ENCODE results near the gene SDCCAG8. TPM values are rescaled to one million over a fixed set of nuclear protein-coding genes. Genes with fewer than 3 reads are reported as not detected.
"Not testable (repeated sequence)": the region's sequence is repeated elsewhere in the genome, so short reads cannot be mapped to it uniquely, and the experiment has no call there.

The SDCCAG8 gene
- polyA plus RNA-seq, 10 donors = 17.9 to 27.1 (median 22.9) TPM

DNA sequence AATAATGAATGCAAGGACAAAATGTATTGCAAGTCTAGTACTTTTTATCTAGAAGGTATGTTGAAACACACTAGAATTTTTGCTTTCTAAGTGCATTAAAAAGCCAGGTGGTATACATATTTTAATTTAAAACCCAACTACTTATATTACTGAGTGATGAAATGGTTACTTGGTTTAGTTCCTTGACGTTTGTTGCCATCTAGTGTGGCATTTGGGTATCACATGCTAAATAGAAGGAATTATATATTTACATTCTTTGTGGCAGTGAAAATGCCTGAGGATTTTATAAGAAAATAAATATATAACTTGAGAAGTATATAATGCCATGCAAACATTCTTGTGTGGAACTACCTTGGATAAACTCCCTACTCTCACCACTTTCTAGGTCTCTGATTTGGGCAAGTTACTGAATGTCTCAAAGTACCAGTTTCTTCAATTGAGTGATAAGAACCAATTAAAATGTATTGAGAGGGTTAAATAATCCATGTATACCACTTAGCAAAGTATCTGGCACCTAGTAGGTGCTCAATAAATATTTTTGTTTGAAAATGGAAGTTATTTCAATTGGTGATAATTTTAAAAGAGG, 69.6 kb downstream of the SDCCAG8 start:
- peak; percentile 51 to 75 (median 53) for DNase-seq

DNA sequence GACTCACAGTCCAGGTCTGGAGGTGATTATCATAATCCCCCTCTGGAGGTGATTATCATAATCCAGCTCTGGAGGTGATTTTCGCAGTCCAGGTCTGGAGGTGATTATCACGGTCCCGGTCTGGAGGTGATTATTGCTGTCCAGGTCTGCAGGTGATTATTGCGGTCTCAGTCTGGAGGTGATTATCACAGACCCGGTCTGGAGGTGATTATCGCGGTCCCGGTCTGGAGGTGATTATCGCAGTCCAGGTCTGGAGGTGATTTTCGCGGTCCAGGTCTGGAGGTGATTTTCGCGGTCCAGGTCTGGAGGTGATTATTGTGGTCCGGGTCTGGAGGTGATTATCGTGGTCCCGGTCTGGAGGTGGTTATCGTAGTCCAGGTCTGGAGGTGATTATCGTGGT, 76.6 kb downstream of the SDCCAG8 start:
- DNase-seq = no peak

DNA sequence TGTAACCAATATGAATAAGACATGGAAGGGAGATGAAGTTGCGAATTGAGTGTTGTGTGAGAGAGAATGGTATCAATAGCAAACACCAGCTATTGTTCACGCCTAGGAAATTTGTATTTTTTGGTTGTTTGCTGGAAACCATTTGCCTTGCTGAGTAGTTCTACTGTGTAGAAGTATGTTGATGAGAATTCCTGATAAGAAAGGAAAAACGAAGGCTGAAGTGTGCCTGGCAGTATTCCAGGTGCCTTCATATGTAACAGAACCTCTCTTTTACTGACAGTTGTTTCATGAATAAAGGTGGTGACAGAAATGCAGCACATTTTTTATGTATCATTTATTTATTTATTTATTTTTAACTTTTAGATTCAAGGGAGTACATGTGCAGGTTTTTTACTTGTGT, 79.5 kb downstream of the SDCCAG8 start:
- DNase-seq = no peak

DNA sequence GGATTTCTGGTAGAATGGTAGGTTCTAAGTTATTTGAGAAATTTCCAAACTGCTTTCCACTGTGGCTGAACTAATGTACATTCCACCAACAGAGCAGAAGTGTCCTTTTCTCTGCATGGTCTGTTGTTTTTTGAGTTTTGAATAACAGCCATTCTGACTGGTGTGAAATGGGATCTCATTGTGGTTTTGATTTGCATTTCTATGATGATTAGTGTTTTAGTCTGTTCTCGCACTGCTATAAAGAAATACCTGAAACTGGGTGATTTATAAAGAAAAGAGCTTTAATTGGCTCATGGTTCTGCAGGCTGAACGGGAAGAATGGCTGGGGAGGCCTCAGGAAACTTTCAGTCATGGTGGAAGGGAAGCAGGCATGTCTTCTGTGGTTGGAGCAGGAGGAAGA, 80.3 kb downstream of the SDCCAG8 start:
- DNase-seq = no peak

DNA sequence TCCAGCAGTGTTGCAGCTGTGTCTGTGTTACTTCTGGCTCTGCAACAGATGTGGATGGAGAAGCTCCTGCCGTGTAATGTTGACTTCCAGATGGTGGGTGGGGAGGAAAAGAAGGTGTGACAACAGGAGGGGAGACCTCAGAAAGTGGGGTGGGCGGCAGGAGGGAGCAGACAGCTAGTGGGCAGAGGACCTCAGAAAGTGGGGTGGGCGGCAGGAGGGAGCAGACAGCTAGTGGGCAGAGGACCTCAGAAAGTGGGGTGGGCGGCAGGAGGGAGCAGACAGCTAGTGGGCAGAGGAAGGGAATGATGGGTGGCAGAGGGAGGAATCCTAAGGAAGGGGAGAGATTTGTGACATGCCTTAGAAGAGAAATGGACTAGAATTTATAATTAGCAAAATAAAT, 83.0 kb downstream of the SDCCAG8 start:
- not testable (repeated sequence) for DNase-seq

DNA sequence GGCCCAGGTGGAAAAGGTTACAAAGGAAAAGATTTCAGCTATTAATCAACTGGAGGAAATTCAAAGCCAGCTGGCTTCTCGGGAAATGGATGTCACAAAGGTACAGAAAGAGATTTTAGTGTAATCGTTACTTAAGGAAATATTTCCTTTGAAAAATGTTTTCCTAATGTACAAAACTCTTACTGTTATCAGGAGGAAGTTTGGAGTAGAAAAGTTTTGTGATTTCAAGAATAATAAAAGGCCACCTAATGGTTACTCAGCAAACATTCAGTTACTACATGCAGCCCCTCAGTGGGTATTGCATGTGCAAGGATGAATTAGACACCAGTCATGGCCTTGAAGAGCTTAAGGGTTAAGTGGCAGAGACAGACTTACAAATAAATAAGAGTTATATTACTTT, 85.2 kb downstream of the SDCCAG8 start:
- DNase-seq = no peak

DNA sequence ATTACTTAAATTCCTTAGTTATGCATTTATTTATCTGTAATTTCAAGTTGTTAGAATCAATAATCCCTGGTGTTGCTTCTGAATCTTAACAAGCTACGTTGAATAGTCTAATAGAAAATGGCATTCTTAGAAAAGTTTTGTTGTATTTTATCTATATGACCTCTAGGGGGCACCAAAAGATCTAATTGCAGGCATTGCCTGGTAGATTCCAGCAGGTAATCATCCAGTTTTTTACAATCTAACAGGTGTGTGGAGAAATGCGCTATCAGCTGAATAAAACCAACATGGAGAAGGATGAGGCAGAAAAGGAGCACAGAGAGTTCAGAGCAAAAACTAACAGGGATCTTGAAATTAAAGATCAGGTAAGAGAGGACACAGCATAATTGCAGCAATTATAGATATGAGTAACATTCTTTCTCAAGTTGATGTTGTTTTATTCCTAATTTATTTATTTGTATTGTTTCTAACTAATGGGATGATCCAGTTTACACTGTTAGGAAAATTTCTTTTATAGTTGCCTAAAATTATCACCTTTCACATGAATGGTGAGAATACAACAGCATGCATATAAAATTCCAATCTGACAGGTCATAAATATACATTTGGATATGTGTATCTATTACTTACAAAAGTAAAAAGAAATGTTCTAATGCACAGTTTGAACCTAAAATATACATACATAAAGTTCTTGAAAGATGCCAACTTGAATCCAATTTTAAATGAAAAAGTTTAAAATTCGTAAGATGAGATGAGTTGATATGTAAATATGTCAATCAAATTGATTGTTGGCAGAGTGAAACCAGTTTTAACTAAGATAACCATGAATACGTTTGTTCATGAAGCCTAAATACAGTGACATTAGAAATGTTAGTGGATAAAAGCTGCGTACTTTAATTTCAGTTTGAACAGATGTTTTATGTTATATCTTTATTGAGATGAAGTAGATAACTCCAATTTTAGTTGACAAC, 88.4 kb downstream of the SDCCAG8 start:
- DNase-seq = peak; percentile 22 to 56 (median 28)

DNA sequence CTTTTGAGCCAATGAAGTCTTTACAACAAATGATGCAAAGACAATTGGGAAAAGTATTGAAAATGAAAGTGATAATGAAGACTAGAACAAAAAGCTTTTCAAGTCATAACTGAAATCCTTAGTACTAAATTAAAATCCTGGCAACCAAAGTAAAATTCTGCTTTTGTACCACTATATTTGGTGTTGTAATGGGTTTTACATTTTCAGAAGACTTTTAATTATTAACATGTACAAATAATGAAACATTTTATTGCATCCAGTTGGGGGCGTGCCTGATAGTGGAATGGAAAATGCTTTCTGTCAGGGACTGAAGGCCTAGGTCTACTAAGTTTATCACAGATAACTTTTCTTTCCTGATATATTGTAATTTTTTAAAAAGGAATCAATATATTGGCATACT, 89.4 kb downstream of the SDCCAG8 start:
- no peak for DNase-seq

DNA sequence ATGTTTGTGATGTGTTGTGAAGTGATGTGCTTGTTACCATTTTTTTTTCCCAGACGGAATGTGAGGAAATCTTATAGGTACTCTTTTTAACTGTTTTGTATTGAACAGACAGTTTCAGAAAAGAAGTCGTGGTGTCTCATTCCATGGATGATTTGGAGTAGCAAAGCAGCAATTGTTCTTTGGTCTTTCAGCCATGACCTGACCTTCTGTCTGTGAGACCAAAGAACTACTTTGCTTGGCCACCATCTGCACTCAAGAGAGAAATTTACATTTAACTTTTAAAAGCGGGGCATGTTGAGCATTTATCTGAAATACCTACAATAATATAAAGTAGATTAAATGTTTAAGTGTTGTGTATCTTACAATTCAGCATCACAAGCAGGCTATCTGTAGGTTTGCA, 90.2 kb downstream of the SDCCAG8 start:
- DNase-seq = no peak

DNA sequence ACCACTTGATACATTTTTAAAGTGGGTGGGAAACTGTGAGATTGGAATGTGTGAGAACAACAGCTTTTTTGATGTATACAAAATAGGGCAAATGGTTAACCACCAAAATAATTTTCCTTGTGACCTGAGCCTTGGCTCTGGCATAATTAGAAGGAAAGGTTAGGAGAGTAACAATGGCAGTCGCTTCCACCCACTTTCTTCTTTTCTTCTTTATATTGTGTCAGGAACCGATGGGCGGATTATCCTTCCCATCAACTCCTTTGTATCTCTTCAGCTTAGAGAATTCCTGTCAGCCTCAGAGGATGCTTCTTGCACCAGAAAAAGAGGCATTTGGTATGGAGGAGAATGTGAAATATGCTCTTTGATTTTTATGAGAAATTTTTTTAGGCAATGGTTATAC, 90.6 kb downstream of the SDCCAG8 start:
- DNase-seq = no peak

DNA sequence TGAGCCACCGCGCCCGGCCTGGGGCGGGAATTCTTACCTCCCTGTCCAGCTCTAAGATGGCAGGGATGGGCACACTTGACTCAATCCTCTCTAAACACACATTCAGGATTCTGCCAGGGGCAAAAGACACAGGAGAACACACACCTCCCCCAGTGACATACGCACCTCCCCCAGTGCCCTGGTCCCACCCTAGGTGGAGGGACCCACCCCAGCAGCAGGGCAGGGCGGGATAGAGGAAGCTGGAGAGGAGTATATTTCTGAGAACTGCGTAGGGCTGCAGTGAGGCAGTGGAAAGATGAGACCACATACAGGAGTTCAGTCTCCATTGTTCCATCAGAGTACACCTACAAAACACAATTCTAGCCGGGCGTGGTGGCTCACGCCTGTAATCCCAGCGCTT, 92.5 kb downstream of the SDCCAG8 start:
- DNase-seq = no peak

DNA sequence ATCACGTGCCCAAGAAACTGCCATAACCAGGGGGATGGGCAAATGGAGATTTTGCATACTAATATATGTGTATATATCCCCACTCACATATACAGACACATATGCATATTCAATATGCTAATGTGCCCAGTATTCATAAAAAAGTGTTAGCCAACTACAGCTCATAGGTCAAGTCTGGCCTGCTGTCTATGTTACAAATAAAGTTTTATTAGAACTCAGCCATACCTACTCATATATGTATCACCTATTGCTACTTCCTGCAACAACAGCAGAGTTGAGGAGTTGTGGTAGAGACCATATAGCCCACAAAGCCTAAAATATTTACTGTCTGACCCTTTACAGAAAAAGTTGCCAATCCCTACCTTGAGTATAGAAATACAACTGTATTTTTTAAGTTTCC, 93.3 kb downstream of the SDCCAG8 start:
- DNase-seq = no peak

DNA sequence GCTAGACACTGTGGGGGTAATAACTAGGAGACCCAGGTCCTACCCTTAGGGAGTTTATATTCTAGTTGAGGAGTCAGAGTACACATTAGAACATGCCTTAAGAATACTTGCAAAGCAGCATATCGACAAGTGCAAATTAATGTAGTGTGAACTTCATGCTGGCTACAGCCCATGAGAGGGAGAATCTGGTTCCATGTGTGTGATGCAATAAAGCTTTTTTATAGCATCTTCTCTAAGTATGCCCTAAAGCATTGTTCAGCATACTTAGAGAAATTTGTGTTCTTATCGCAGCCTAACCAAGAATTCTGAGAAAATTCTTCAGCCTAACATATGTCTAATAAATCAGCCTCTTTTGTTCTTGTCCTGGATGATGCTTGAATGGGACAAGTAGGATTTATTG, 95.5 kb downstream of the SDCCAG8 start:
- no peak for DNase-seq

DNA sequence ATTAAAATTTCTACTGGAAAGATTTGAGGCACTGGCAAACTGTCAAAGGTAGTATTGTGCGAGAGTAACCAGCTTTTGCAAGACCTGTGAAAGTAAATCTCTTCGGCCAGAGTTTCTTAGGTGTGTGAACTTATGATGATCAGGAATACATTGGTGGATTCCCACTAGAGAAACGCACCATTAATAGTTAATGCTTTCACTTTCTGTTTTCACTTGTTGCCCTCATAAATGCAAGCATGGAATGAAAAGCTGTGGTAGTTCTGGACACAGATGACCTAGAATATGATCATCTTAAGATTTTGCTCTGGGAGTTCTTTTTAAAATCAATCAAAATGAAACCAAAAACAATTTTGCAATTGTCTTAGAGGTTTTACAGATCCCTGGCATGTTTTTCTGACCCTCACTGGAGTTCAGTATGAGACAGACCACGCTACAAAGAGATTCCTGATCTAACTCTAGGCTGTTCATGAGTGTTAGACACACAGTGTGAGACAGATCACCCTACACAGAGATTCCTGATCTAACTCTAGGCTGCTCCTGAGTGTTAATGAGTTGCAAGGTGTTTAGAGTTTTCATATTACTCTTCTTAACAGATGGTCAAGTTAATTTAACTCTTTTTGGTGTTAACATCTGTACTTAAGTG, 98.8 kb downstream of the SDCCAG8 start:
- DNase-seq = peak in 1 of 3 donors; percentile 5

DNA sequence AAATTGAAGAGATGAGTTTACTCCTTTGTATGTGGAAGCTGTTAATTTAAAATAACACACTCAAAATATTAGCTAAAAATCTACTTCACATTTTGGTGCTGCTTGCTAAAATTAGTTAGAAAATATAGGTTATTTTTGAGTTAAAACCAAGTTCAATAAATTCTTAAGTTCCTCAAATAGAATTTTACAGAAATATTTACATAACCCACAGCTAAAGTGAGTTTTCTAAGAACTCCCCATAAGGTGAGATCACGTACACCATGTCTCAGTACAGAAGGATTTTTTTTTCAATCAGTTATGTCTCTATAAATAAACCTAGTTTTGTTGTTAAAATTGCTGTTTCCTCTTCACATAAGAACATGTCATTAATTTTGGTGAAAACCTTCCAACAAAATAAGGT, 108.0 kb downstream of the SDCCAG8 start:
- no peak for DNase-seq

DNA sequence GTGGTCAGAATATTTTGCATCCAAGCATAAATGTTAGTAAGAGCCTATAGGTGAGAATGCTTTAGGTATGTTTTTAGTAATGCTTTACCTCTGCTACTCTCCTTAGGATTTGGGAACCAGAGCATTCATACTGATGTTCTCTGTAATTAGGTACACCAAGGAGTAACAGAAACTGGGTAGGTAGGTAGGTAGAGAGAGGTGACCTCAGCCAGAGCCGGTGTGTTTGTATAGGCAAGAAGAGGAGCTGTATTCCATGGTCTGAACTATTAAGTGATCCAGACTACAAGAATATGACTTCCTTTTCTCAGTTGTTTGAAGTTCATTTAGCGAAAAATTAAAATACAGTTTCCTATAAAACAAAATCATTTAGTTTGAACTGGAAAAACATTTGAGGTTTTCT, 108.5 kb downstream of the SDCCAG8 start:
- no peak for DNase-seq

DNA sequence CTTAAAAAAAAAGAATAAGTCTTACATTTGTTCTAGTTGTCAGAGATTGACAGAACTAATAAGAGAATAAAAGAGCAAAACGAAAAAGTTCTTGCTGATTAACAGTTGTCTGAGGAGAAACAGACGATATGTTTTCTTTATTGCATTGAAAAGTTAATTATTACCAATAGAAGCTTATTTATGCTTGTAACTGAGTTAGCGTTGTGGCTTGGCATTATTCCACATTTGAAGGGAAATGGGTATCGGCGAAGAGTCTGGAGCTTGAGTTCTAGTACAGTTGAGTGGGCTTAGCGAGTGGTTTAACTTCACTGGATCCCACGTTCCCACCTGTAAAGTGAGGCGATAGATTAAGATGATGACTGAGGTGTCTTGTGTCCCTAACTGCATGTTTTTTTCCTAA, 109.0 kb downstream of the SDCCAG8 start:
- DNase-seq = no peak

DNA sequence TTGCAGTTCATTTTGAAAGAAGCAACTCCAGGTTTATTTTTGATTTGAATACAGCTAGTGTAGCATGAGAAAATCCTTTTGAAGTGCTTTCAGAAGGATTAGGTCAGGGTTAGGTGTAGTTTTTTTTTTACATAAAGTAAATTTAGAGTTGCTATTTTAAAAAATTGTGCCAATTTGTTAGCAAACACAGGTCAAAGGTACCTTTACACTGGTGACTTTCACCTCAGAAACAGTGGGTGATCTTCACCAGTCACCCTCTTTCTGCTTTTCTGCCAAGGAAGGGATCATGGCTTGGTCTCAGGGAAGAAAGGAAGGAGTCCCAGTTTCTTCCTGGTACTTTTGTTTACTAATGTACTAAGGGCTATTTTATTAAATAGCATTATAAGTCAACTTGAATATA, 111.5 kb downstream of the SDCCAG8 start:
- DNase-seq = no peak

DNA sequence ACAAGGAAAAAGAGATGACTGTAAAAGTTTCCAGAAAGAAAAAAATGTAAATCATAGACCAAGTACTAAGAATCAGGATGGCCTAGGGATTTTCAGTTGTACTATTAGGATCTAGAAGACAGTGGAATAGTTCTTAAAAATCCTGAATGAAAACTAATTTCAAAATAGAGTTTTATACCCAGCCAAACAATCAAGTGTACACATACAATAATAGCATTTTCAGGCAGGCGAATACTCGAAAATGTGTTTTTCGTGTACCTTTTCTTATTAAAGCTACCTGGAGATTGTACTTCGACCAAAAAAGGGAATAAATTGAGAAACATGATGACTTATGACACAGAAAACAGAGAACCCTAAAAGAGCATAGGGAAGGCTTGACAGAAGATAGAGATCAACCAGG, 118.6 kb downstream of the SDCCAG8 start:
- DNase-seq = no peak

DNA sequence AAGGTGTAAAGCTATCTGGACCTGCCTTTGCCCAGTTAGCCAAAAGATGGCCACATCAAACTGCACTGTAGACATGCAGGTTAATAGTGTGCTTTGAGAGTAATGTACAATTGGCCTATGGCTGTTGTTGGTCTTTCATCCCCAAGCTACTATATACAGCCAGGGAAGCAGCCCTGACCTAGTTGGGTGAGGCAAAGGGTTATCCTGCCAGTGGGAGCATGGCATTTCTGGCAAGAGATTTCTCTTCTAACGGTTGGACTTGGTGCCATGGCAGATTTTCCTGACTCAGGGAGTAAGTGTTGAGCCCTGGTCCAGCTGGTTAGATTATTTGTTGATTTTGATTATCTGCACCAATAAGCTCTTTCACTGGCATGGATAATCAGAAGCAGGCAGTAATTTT, 119.8 kb downstream of the SDCCAG8 start:
- DNase-seq = no peak

DNA sequence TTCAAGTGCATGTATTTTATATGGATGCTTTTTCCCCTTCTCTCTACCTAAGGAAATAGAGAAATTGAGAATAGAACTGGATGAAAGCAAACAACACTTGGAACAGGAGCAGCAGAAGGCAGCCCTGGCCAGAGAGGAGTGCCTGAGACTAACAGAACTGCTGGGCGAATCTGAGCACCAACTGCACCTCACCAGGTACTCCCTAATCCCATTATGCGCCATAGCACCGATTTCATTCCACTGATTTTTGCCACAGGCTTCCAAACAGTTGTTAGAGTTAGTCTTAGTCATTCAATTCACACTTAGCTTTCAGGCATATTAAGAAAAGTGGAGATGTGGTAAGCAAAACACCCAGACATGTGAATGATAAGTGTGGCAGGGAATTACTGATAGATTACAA, 122.8 kb downstream of the SDCCAG8 start:
- no peak for DNase-seq

DNA sequence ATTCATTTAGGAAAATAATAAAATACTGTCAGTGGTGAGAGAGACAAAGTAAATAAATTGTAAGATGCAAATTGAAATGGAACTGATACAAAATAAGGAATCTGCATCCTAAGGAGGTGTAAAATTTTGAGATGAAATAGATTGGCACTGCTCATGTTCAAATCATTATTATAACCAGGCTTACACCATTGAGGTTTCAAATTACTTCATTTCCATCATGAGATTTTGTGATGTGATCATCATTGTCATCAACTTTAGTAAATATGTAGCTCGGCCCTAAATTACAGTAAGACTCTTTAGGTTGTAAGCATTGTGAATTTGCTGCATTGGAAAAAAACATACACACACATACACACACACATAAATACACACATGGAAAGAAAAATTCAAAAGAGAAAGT, 123.4 kb downstream of the SDCCAG8 start:
- no peak for DNase-seq

DNA sequence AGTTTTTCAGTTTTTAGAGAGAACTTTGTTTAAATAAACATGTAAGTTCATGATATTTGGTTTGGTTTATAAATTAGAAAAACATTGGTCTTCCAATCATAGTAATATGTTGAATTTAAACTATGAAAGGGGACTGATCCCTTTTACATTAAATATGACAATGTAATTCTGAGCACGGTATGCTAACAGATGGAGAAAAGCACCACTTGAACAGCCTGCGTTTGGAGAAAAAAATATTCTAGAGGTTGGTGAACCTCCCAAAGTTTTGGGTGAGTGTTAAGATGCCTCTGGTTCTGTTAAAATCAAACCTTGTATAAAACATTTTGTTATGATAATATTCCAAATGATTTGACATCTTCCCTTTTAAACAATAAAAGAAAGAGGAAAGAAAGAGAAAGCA, 123.9 kb downstream of the SDCCAG8 start:
- no peak for DNase-seq

All from muscle of back (tissue), 11 donors.